CD4-positive, CD25-positive, alpha-beta regulatory T cell (primary cell): Measurements from ENCODE around the gene KDM3B. TPM values are rescaled to one million over a fixed set of nuclear protein-coding genes. Genes with fewer than 3 reads are reported as not detected.

Experiments used
- ATAC-seq, 2 donors: fragments of 150-1000 bp; cut with Tn5 transposase; one replicate each; pipeline ENCODE4 v1.10.0; 2021; ENCODE audit warnings: low read depth in 2 of 2, moderate number of reproducible peaks in 2 of 2, moderate library complexity in 1 of 2
- DNase-seq, 3 donors: peaks; one replicate each; pipeline versions ENCODE4 v3.0.0 to v3.0.0-alpha.2; 2012 to 2022; ENCODE audit warnings: mixed read lengths in 1 of 3
- H3K27ac ChIP-seq: one replicate; pipeline ENCODE4 v1.7.0; 2013; ENCODE audit warnings: mild to moderate bottlenecking, low read length; ENCODE audit not compliant: insufficient read depth, poor library complexity, severe bottlenecking
- H3K27me3 ChIP-seq: one replicate; pipeline ENCODE4 v1.7.0; 2013; ENCODE audit warnings: low read length; ENCODE audit not compliant: control insufficient read depth, insufficient read depth
- H3K36me3 ChIP-seq: one replicate; pipeline ENCODE4 v1.7.0; 2013; ENCODE audit warnings: mild to moderate bottlenecking, low read length, moderate library complexity; ENCODE audit not compliant: control insufficient read depth, insufficient read depth
- H3K4me1 ChIP-seq: 2 replicates; pipeline ENCODE4 v1.7.0; 2013; ENCODE audit warnings: mild to moderate bottlenecking, low read length; ENCODE audit not compliant: insufficient read depth, control insufficient read depth, poor library complexity, severe bottlenecking
- H3K4me3 ChIP-seq: one replicate; pipeline ENCODE4 v1.7.0; 2013; ENCODE audit warnings: low read depth, mild to moderate bottlenecking, low read length, moderate library complexity
- H3K9me3 ChIP-seq, 2 experiments: 1 replicate in 1 of 2; 2 replicates in 1 of 2; pipeline ENCODE4 v1.7.0; 2013; ENCODE audit warnings: low read length in 2 of 2, mild to moderate bottlenecking in 1 of 2, moderate library complexity in 1 of 2; ENCODE audit not compliant: control insufficient read depth in 2 of 2
- H3K27ac Mint-ChIP-seq, 3 donors: one replicate each; pipeline ENCODE4 v1.8.0; 2020 to 2022; ENCODE audit warnings: mild to moderate bottlenecking in 3 of 3, mixed read lengths in 3 of 3, moderate library complexity in 2 of 3
- H3K27me3 Mint-ChIP-seq: one replicate; pipeline ENCODE4 v1.8.0; 2022; ENCODE audit warnings: mild to moderate bottlenecking, mixed read lengths
- H3K36me3 Mint-ChIP-seq: one replicate; pipeline ENCODE4 v1.8.0; 2020; ENCODE audit warnings: mixed read lengths
- H3K4me1 Mint-ChIP-seq, 4 donors: one replicate each; pipeline ENCODE4 v1.8.0; 2020 to 2022; ENCODE audit warnings: mixed read lengths in 4 of 4, mild to moderate bottlenecking in 1 of 4
- H3K4me3 Mint-ChIP-seq, 4 donors: one replicate each; pipeline ENCODE4 v1.8.0; 2020 to 2022; ENCODE audit warnings: mild to moderate bottlenecking in 4 of 4, mixed read lengths in 4 of 4, moderate library complexity in 3 of 4
- H3K9me3 Mint-ChIP-seq, 7 donors: one replicate each; pipeline ENCODE4 v1.8.0; 2020 to 2022; ENCODE audit warnings: mixed read lengths in 7 of 7, mild to moderate bottlenecking in 3 of 7, moderate library complexity in 2 of 7
- polyA plus RNA-seq, 4 donors: library from polyadenylated mRNA; unstranded; fragments of 300-500 nt; fragmentation: Illumina TruSeq; gene quantifications; one replicate each; pipeline ENCODE4 v1.2.3, GENCODE V29; 2021
- total RNA-seq: library from RNA; stranded (reverse); gene quantifications from one replicate; pipeline ENCODE4 v1.2.3, GENCODE V29; 2022

Gene KDM3B
- total and polyA plus RNA-seq, 5 donors from 2014 or later = 12.8 to 77.1 (median 13.8) TPM

- no peak overlapping the region for H3K4me3 Mint-ChIP-seq
Measured at GRCh38 chr5:138364576-138364975, 12.1 kb downstream of the KDM3B start.

GRCh38 chr5:138366632-138367382 lies 14.3 kb downstream of the KDM3B start:
- peak overlapping the region in 1 of 4 donors; percentile 31 for H3K4me3 Mint-ChIP-seq
- H3K27ac Mint-ChIP-seq = peak overlapping the region in 2 of 3 donors; percentile 1 to 91
- peaks cover 20% of the 10 kb centered on the region for H3K4me1 ChIP-seq
- DNase-seq (no peak), ATAC-seq (no peak)
- no peaks in the 10 kb centered on the region for H3K27me3 Mint-ChIP-seq
- no peaks in the 10 kb centered on the region for H3K36me3 ChIP-seq
- H3K9me3 Mint-ChIP-seq = peaks cover 0 to 1% (median 0%) of the 10 kb centered on the region in 7 donors
- no peaks in the 10 kb centered on the region for H3K27me3 ChIP-seq
- H3K4me3 ChIP-seq = peak overlapping the region; percentile 27
- no peak overlapping the region for H3K27ac ChIP-seq
- peaks cover 41 to 59% (median 43%) of the 10 kb centered on the region in 4 donors for H3K4me1 Mint-ChIP-seq
- H3K36me3 Mint-ChIP-seq = peaks cover 11% of the 10 kb centered on the region
- H3K9me3 ChIP-seq = no peaks in the 10 kb centered on the region

More at GRCh38 chr5:138364576-138364975, 12.1 kb downstream of the KDM3B start:
- H3K9me3 ChIP-seq = no peaks in the 10 kb centered on the region
- ATAC-seq = no peak
- no peak for DNase-seq
- no peaks in the 10 kb centered on the region for H3K36me3 ChIP-seq
- no peaks in the 10 kb centered on the region for H3K27me3 ChIP-seq
- H3K4me1 Mint-ChIP-seq = peaks cover 52 to 70% (median 55%) of the 10 kb centered on the region in 4 donors
- H3K36me3 Mint-ChIP-seq = peaks cover 12% of the 10 kb centered on the region
- no peak overlapping the region for H3K27ac ChIP-seq
- H3K27me3 Mint-ChIP-seq = no peaks in the 10 kb centered on the region
- peaks cover 22% of the 10 kb centered on the region for H3K4me1 ChIP-seq
- H3K27ac Mint-ChIP-seq = no peak overlapping the region
- no peak overlapping the region for H3K4me3 ChIP-seq
- H3K9me3 Mint-ChIP-seq = peaks cover 0 to 1% (median 0%) of the 10 kb centered on the region in 7 donors

GRCh38 chr5:138369261-138369660 lies 16.8 kb downstream of the KDM3B start:
- H3K27ac ChIP-seq = no peak overlapping the region
- ATAC-seq (no peak), DNase-seq (no peak)
- no peaks in the 10 kb centered on the region for H3K27me3 ChIP-seq
- peaks cover 0 to 1% (median 0%) of the 10 kb centered on the region in 7 donors for H3K9me3 Mint-ChIP-seq
- peak overlapping the region in 2 of 3 donors; percentile 13 to 70 for H3K27ac Mint-ChIP-seq
- H3K36me3 ChIP-seq = peaks cover 17% of the 10 kb centered on the region
- peak overlapping the region in 1 of 4 donors; percentile 33 for H3K4me3 Mint-ChIP-seq
- peaks cover 33 to 48% (median 37%) of the 10 kb centered on the region in 4 donors for H3K4me1 Mint-ChIP-seq
- peaks cover 20% of the 10 kb centered on the region for H3K4me1 ChIP-seq
- H3K4me3 ChIP-seq = no peak overlapping the region
- peaks cover 7% of the 10 kb centered on the region for H3K36me3 Mint-ChIP-seq
- no peaks in the 10 kb centered on the region for H3K9me3 ChIP-seq
- no peaks in the 10 kb centered on the region for H3K27me3 Mint-ChIP-seq

- Histone ChIP-seq H3K36me3 (peaks cover 21% of the 10 kb centered on the region), H3K27me3 (no peaks in the 10 kb centered on the region), H3K27ac (no peak overlapping the region), H3K4me3 (no peak overlapping the region), H3K9me3 (no peaks in the 10 kb centered on the region), H3K4me1 (peaks cover 20% of the 10 kb centered on the region)
- Mint-ChIP-seq H3K27me3 (no peaks in the 10 kb centered on the region), H3K4me1 (peaks cover 30 to 47% (median 35%) of the 10 kb centered on the region in 4 donors), H3K4me3 (peak overlapping the region in 1 of 4 donors; percentile 33), H3K27ac (no peak overlapping the region), H3K36me3 (peaks cover 7% of the 10 kb centered on the region), H3K9me3 (peaks cover 0 to 1% (median 0%) of the 10 kb centered on the region in 7 donors)
- ATAC-seq (no peak), DNase-seq (no peak)
Measured at GRCh38 chr5:138369706-138370105, 17.2 kb downstream of the KDM3B start.

- Histone ChIP-seq H3K27me3 (no peaks in the 10 kb centered on the region), H3K4me3 (no peak overlapping the region), H3K9me3 (no peaks in the 10 kb centered on the region), H3K36me3 (peaks cover 25% of the 10 kb centered on the region), H3K4me1 (peaks cover 20% of the 10 kb centered on the region), H3K27ac (no peak overlapping the region)
- Mint-ChIP-seq H3K4me3 (no peak overlapping the region), H3K4me1 (peaks cover 30 to 44% (median 34%) of the 10 kb centered on the region in 4 donors), H3K36me3 (peaks cover 7% of the 10 kb centered on the region), H3K27me3 (no peaks in the 10 kb centered on the region), H3K27ac (no peak overlapping the region), H3K9me3 (peaks cover 0 to 1% (median 0%) of the 10 kb centered on the region in 7 donors)
- no peak for ATAC-seq
- DNase-seq = no peak
Measured at GRCh38 chr5:138370537-138370936, 18.1 kb downstream of the KDM3B start.

GRCh38 chr5:138371454-138371853 lies 19.0 kb downstream of the KDM3B start:
- Histone ChIP-seq H3K4me3 (no peak overlapping the region), H3K36me3 (peaks cover 31% of the 10 kb centered on the region), H3K27ac (no peak overlapping the region), H3K4me1 (peaks cover 17% of the 10 kb centered on the region), H3K9me3 (no peaks in the 10 kb centered on the region), H3K27me3 (no peaks in the 10 kb centered on the region)
- H3K27me3 Mint-ChIP-seq = no peaks in the 10 kb centered on the region
- H3K36me3 Mint-ChIP-seq = peaks cover 3% of the 10 kb centered on the region
- ATAC-seq (no peak), DNase-seq (no peak)
- H3K27ac Mint-ChIP-seq = no peak overlapping the region
- H3K4me1 Mint-ChIP-seq = peaks cover 25 to 38% (median 28%) of the 10 kb centered on the region in 4 donors
- H3K4me3 Mint-ChIP-seq = no peak overlapping the region
- H3K9me3 Mint-ChIP-seq = peaks cover 0 to 1% (median 0%) of the 10 kb centered on the region in 7 donors

GRCh38 chr5:138372225-138372624 lies 19.7 kb downstream of the KDM3B start:
- Mint-ChIP-seq H3K27ac (no peak overlapping the region), H3K36me3 (peaks cover 3% of the 10 kb centered on the region), H3K4me3 (no peak overlapping the region), H3K27me3 (no peaks in the 10 kb centered on the region), H3K9me3 (peaks cover 0 to 1% (median 0%) of the 10 kb centered on the region in 7 donors), H3K4me1 (peaks cover 18 to 30% (median 21%) of the 10 kb centered on the region in 4 donors)
- Histone ChIP-seq H3K4me1 (peaks cover 9% of the 10 kb centered on the region), H3K36me3 (peaks cover 37% of the 10 kb centered on the region), H3K4me3 (no peak overlapping the region), H3K27ac (no peak overlapping the region), H3K9me3 (no peaks in the 10 kb centered on the region), H3K27me3 (no peaks in the 10 kb centered on the region)
- DNase-seq (no peak), ATAC-seq (no peak)
